Measurements from ENCODE around the gene KLHDC7B.
"Not testable (repeated sequence)": the region's sequence is repeated elsewhere in the genome, so short reads cannot be mapped to it uniquely, and the experiment has no call there.

KLHDC7B gene

DNA sequence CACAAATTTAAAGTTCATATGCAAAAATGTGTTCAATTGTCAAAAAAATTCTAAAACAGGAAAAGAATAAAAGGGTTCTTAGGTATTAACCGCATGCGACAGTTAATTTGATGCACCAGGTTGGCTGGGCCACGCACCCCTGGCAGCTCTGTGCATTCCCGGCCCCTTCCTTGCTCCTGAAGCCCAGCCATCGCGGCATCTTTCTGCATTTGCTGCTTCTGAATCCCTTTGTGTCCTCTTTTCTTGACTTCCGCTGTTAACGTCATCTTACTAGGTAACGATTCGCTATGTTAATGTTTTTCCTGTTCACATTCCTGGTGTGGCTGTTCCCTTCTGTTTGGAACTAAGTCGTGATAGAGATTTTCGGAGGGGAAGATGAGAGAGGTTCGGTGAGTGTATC, 7.9 kb upstream of the KLHDC7B start:
- no peaks in the 10 kb centered on the region for H3K27me3 ChIP-seq (ENCODE audit: insufficient read depth, insufficient read length)
- no peak overlapping the region for H3K4me3 ChIP-seq (ENCODE audit: insufficient read length, low read depth)
- DNase-seq (ENCODE audit: low read depth, low spot score): no peak
- H3K4me1 ChIP-seq (ENCODE audit: insufficient read depth, insufficient read length): no peaks in the 10 kb centered on the region
- H3K9ac ChIP-seq (ENCODE audit: insufficient read length, low read depth): no peak overlapping the region
- no peaks in the 10 kb centered on the region for H3K36me3 ChIP-seq (ENCODE audit: insufficient read depth, insufficient read length, low read length)
- no peaks in the 10 kb centered on the region for H3K9me3 ChIP-seq (ENCODE audit: insufficient read depth, low read length)
- no peak for TF ChIP-seq ZNF274 (IDR thresholded peaks at IDR 0.05; ENCODE audit: low read depth, low read length)
- TF ChIP-seq SUZ12 (IDR thresholded peaks at IDR 0.05; ENCODE audit: extremely low read depth, insufficient read depth, insufficient read length): no peak
- no peak for TF ChIP-seq YY1 (IDR thresholded peaks at IDR 0.05; ENCODE audit: insufficient read depth, insufficient read length)

DNA sequence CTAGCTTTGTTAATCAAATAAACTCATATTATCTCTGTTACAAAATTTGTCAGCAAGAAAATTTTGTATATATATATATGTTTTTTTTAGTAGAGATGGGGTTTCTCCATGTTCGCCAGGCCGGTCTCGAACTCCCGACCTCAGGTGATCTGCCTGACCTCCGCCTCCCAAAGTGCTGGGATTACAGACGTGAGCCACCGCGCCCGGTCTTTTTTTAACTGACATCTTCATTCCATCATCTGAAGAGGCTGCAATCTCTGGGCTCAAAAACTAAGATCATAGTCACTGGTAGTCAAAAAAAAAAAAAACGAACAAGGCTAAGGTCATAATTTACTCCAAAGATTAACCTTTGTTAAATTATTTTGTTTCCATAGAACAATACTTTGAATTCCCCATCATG, 5.3 kb upstream of the KLHDC7B start:
- Histone ChIP-seq H3K36me3 (ENCODE audit: insufficient read depth, insufficient read length, low read length) (no peaks in the 10 kb centered on the region), H3K27me3 (ENCODE audit: insufficient read depth, insufficient read length) (peaks cover 11% of the 10 kb centered on the region), H3K4me1 (ENCODE audit: insufficient read depth, insufficient read length) (no peaks in the 10 kb centered on the region), H3K4me3 (ENCODE audit: insufficient read length, low read depth) (no peak overlapping the region), H3K9me3 (ENCODE audit: insufficient read depth, low read length) (no peaks in the 10 kb centered on the region), H3K9ac (ENCODE audit: insufficient read length, low read depth) (no peak overlapping the region)
- no peak for DNase-seq (ENCODE audit: low read depth, low spot score)
- no peak for TF ChIP-seq YY1 (IDR thresholded peaks at IDR 0.05; ENCODE audit: insufficient read depth, insufficient read length)
- TF ChIP-seq SUZ12 (IDR thresholded peaks at IDR 0.05; ENCODE audit: extremely low read depth, insufficient read depth, insufficient read length): no peak
- TF ChIP-seq ZNF274 (IDR thresholded peaks at IDR 0.05; ENCODE audit: low read depth, low read length): no peak

GRCh38 chr22:50541667-50542026, 4.1 kb upstream of the KLHDC7B start:
- not testable (repeated sequence) for H3K36me3 ChIP-seq (ENCODE audit: insufficient read depth, insufficient read length, low read length); DNase-seq (ENCODE audit: low read depth, low spot score); H3K9me3 ChIP-seq (ENCODE audit: insufficient read depth, low read length); H3K4me1 ChIP-seq (ENCODE audit: insufficient read depth, insufficient read length); H3K4me3 ChIP-seq (ENCODE audit: insufficient read length, low read depth); H3K9ac ChIP-seq (ENCODE audit: insufficient read length, low read depth)
- H3K27me3 ChIP-seq (ENCODE audit: insufficient read depth, insufficient read length): peaks cover 11% of the 10 kb centered on the region

- H3K4me3 ChIP-seq (ENCODE audit: insufficient read length, low read depth): no peak overlapping the region
Observed at GRCh38 chr22:50542416-50542927, 3.2 kb upstream of the KLHDC7B start.

GRCh38 chr22:50544078-50544745, 1.5 kb upstream of the KLHDC7B start:
- Histone ChIP-seq H3K9me3 (ENCODE audit: insufficient read depth, low read length) (no peaks in the 10 kb centered on the region), H3K4me1 (ENCODE audit: insufficient read depth, insufficient read length) (no peaks in the 10 kb centered on the region), H3K36me3 (ENCODE audit: insufficient read depth, insufficient read length, low read length) (no peaks in the 10 kb centered on the region), H3K4me3 (ENCODE audit: insufficient read length, low read depth) (peak overlapping the region; percentile 2), H3K27me3 (ENCODE audit: insufficient read depth, insufficient read length) (peaks cover 11% of the 10 kb centered on the region), H3K9ac (ENCODE audit: insufficient read length, low read depth) (peak overlapping the region; percentile 32)
- no peak for DNase-seq (ENCODE audit: low read depth, low spot score)
- no peak for TF ChIP-seq SUZ12 (IDR thresholded peaks at IDR 0.05; ENCODE audit: extremely low read depth, insufficient read depth, insufficient read length)
- TF ChIP-seq ZNF274 (IDR thresholded peaks at IDR 0.05; ENCODE audit: low read depth, low read length): no peak
- no peak for TF ChIP-seq YY1 (IDR thresholded peaks at IDR 0.05; ENCODE audit: insufficient read depth, insufficient read length)

More at GRCh38 chr22:50542416-50542927, 3.2 kb upstream of the KLHDC7B start:
- peaks cover 11% of the 10 kb centered on the region for H3K27me3 ChIP-seq (ENCODE audit: insufficient read depth, insufficient read length)
- H3K36me3 ChIP-seq (ENCODE audit: insufficient read depth, insufficient read length, low read length): no peaks in the 10 kb centered on the region
- no peaks in the 10 kb centered on the region for H3K4me1 ChIP-seq (ENCODE audit: insufficient read depth, insufficient read length)
- TF ChIP-seq ZNF274 (IDR thresholded peaks at IDR 0.05; ENCODE audit: low read depth, low read length) (no peak), YY1 (IDR thresholded peaks at IDR 0.05; ENCODE audit: insufficient read depth, insufficient read length) (no peak)
- DNase-seq (ENCODE audit: low read depth, low spot score): no peak
- H3K9ac ChIP-seq (ENCODE audit: insufficient read length, low read depth): no peak overlapping the region
- no peaks in the 10 kb centered on the region for H3K9me3 ChIP-seq (ENCODE audit: insufficient read depth, low read length)

- Histone ChIP-seq H3K9me3 (ENCODE audit: insufficient read depth, low read length) (no peaks in the 10 kb centered on the region), H3K36me3 (ENCODE audit: insufficient read depth, insufficient read length, low read length) (no peaks in the 10 kb centered on the region), H3K9ac (ENCODE audit: insufficient read length, low read depth) (peak overlapping the region; percentile 32), H3K4me3 (ENCODE audit: insufficient read length, low read depth) (no peak overlapping the region), H3K4me1 (ENCODE audit: insufficient read depth, insufficient read length) (no peaks in the 10 kb centered on the region), H3K27me3 (ENCODE audit: insufficient read depth, insufficient read length) (peaks cover 11% of the 10 kb centered on the region)
- no peak for TF ChIP-seq SUZ12 (IDR thresholded peaks at IDR 0.05; ENCODE audit: extremely low read depth, insufficient read depth, insufficient read length)
- TF ChIP-seq YY1 (IDR thresholded peaks at IDR 0.05; ENCODE audit: insufficient read depth, insufficient read length): no peak
- TF ChIP-seq ZNF274 (IDR thresholded peaks at IDR 0.05; ENCODE audit: low read depth, low read length): no peak
- DNase-seq (ENCODE audit: low read depth, low spot score): no peak
Observed at GRCh38 chr22:50544746-50545253, 899 bp upstream of the KLHDC7B start.

- no peaks in the 10 kb centered on the region for H3K4me1 ChIP-seq (ENCODE audit: insufficient read depth, insufficient read length)
- peaks cover 11% of the 10 kb centered on the region for H3K27me3 ChIP-seq (ENCODE audit: insufficient read depth, insufficient read length)
- no peak for DNase-seq (ENCODE audit: low read depth, low spot score)
- no peak overlapping the region for H3K4me3 ChIP-seq (ENCODE audit: insufficient read length, low read depth)
- H3K9ac ChIP-seq (ENCODE audit: insufficient read length, low read depth): no peak overlapping the region
- H3K36me3 ChIP-seq (ENCODE audit: insufficient read depth, insufficient read length, low read length): no peaks in the 10 kb centered on the region
- no peaks in the 10 kb centered on the region for H3K9me3 ChIP-seq (ENCODE audit: insufficient read depth, low read length)
- TF ChIP-seq YY1 (IDR thresholded peaks at IDR 0.05; ENCODE audit: insufficient read depth, insufficient read length): no peak
- no peak for TF ChIP-seq ZNF274 (IDR thresholded peaks at IDR 0.05; ENCODE audit: low read depth, low read length)
- TF ChIP-seq SUZ12 (IDR thresholded peaks at IDR 0.05; ENCODE audit: extremely low read depth, insufficient read depth, insufficient read length): no peak
Observed at GRCh38 chr22:50546326-50547262, 895 bp downstream of the KLHDC7B start.
